GM18520 (cell line): ENCODE measurements around the gene HEXIM1.

Experiments used
- ATAC-seq: cut with Tn5 transposase; IDR thresholded peaks from one replicate; pipeline ENCODE4 v1.9.1; 2021; ENCODE audit not compliant: unreplicated experiment

The HEXIM1 gene

GRCh38 chr17:45145035-45145389 lies 3.3 kb upstream of the HEXIM1 start:
- ATAC-seq: no peak

- ATAC-seq: no peak
These were observed 2.1 kb upstream of the HEXIM1 start for GRCh38 chr17:45146166-45146565.

GRCh38 chr17:45146592-45146889 lies 1.7 kb upstream of the HEXIM1 start:
- ATAC-seq: no peak

- ATAC-seq: no peak
These were observed 1.2 kb upstream of the HEXIM1 start for GRCh38 chr17:45146890-45147580.

DNA sequence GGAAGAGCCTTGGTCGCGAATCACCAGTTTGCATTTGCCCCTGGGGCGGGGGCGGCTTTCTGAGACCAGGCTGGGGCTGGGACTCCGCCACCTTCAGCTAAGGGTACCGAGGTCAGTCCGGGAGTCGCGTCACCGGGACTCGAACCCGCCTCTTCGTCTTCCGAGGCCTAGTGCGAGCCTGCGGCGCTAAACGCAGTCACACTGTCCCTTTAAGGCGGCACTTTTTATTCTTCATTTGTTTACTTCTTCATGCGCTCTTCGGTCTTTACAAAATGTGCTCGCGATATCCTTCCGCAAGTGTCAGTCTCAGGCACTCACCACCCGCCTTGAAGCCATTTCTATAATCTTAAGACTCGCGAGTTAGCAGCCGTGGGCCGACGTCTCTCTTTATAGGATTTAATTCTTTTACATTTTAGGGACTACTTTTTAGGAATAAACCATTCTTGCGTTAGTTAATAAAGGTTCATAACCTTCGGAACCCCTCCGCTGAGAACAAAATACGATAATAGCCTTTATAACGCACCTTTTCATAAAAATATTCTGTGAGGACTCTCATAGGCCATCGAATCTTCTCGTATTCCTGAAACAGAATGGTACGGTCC lies 593 bp upstream of the HEXIM1 start:
- ATAC-seq: no peak

DNA sequence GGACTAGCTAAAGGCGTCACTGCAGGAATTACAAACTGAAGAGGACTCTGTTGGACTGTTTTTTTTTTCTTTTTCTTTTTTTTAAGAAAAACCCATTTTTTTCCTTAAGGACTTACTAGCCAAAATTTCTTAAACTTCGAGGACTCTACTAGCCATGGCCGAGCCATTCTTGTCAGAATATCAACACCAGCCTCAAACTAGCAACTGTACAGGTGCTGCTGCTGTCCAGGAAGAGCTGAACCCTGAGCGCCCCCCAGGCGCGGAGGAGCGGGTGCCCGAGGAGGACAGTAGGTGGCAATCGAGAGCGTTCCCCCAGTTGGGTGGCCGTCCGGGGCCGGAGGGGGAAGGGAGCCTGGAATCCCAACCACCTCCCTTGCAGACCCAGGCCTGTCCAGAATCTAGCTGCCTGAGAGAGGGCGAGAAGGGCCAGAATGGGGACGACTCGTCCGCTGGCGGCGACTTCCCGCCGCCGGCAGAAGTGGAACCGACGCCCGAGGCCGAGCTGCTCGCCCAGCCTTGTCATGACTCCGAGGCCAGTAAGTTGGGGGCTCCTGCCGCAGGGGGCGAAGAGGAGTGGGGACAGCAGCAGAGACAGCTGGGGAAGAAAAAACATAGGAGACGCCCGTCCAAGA lies 878 bp downstream of the HEXIM1 start:
- peak; percentile 13 for ATAC-seq

GRCh38 chr17:45149669-45150664 lies 1.7 kb downstream of the HEXIM1 start:
- ATAC-seq: no peak

- ATAC-seq: no peak
These were observed 2.9 kb downstream of the HEXIM1 start for GRCh38 chr17:45150911-45151809.

DNA sequence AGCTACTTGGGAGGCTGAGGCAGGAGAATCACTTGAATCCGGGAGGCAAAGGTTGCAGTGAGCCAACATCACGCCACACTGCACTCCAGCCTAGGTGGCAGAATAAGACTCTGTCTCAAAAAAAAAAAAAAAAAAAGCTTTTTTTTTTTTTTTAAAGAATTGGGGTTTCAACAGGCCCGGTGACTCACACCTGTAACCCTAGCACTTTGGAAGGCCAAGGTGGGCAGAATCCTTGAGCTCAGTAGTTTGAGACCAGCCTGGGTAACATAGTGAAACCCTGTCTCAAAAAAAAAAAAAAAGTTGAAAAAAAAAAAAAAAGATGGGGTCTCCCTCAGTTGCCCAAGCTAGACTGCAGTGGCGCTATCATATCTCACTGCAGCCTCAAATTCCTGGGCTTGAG lies 6.8 kb downstream of the HEXIM1 start:
- no peak for ATAC-seq

GRCh38 chr17:45155483-45155882 lies 7.2 kb downstream of the HEXIM1 start:
- no peak for ATAC-seq

- ATAC-seq: no peak
These were observed 8.0 kb downstream of the HEXIM1 start for GRCh38 chr17:45156242-45156641.

DNA sequence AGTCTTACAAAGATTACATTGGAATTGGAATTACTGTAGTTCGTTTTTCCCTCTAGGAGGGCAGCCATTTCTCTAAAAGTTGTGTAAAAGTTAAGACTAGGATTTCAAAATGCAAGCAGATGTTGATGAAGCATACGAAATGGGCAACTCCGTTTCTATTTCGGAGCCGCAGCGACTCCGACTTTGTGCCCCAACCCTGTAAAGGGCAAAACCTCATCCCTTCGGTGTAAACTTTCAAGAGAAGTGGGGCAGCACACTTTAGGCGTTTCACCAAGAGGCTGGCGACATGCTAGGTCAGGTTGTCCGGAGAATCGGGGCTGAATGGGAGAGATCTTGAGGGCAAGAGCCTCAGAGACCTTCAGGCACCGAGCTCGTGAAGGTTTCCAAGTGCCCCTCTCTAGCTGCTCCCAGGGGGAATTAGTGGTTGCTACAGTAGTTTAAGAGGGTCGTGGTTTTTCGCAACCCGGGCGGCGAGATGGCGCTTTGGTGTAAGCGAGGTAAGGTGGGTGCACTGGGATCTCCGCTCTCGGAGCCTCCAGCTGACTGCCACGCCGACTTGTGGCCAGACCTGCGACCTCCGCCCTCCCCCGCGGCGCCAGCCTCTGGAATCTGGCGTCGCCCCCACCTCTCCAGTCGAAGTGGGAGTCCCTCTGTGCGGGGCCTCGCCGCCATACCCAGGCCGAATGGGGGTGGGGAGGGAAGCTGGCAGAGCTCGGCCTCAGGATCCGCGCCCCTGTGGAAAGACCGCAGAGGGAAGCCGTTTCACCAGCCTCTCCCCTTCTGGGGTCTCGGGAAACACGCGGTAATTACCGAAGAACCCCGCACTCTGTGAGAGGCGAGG lies 12.4 kb downstream of the HEXIM1 start:
- no peak for ATAC-seq

DNA sequence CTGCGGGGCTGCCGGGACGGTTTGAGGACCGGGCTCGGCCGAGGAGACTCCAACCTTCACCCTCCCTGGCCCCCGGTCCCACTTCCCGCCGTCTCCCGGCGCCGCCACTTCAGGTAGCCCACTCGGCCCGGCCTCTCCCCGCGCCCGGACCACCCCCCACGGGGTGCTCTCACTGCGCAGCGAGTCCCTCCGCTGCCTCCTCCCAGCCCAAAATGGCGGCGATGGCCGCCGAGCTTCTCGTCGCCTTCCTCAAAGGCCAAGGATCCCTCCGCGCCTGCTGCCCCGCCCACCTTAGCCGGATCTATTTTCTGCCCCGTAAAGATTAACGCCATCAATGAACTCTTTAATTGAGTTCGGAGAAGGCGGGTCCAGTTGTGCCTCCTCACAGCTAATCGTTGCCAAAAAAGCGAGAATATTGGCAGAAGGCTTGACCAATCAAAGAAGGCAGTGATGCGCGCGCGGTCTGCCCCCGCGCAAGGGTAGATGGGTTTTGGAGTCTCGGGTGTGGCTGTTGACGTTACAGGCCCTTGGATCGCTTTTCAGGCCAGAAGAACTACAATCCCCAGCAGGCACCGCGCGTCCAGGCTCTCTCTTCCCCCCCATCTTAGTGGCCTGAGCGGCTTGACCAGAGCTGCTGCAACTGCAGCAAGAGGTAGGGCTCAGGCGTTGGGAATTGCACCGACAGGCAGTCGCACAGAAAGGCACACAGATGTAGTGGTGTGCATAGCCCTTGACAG lies 13.2 kb downstream of the HEXIM1 start, which contains the start of gene HEXIM2:
HEXIM2 (plus strand) TSS at position 588 of the 737 bp plus-strand sequence. CDS start 919 bp downstream, outside the sequence.
- peak; percentile 87 for ATAC-seq

- no peak for ATAC-seq
These were observed 13.9 kb downstream of the HEXIM1 start for GRCh38 chr17:45162025-45162687.

GRCh38 chr17:45164734-45165269 lies 16.5 kb downstream of the HEXIM1 start:
- no peak for ATAC-seq

- no peak for ATAC-seq
These were observed 20.9 kb downstream of the HEXIM1 start for GRCh38 chr17:45168991-45169752.

GRCh38 chr17:45170280-45170930 lies 22.1 kb downstream of the HEXIM1 start:
- ATAC-seq: no peak
